KOPT-K1 (cell line): Measurements from ENCODE around the gene CAPN9.

Source experiments
- H3K27ac ChIP-seq: fragments of 200-600 bp; sonication (generic); 2 replicates; pipeline ENCODE4 v1.5.1; 2016; ENCODE audit warnings: antibody characterized with exemption, mild to moderate bottlenecking, low read depth, low read length; ENCODE audit not compliant: poor library complexity, severe bottlenecking
- H3K36me3 ChIP-seq: fragments of 200-600 bp; sonication (generic); 2 replicates; pipeline ENCODE4 v1.5.1; 2017; ENCODE audit warnings: antibody characterized with exemption, mild to moderate bottlenecking, low read length, moderate library complexity; ENCODE audit not compliant: insufficient read depth
- H3K9me3 ChIP-seq: fragments of 200-600 bp; sonication (generic); 2 replicates; pipeline ENCODE4 v1.5.1; 2017; ENCODE audit warnings: antibody characterized with exemption, low read length, mild to moderate bottlenecking; ENCODE audit not compliant: insufficient read depth, poor library complexity, severe bottlenecking

CAPN9 gene

GRCh38 chr1:230750576-230750975, 3.4 kb downstream of the CAPN9 start:
- no peaks in the 10 kb centered on the region for H3K36me3 ChIP-seq
- no peak overlapping the region for H3K27ac ChIP-seq
- no peaks in the 10 kb centered on the region for H3K9me3 ChIP-seq

- Histone ChIP-seq H3K36me3 (no peaks in the 10 kb centered on the region), H3K27ac (no peak overlapping the region), H3K9me3 (no peaks in the 10 kb centered on the region)
These were observed 3.9 kb downstream of the CAPN9 start for GRCh38 chr1:230750986-230751625.

GRCh38 chr1:230752407-230752806, 5.2 kb downstream of the CAPN9 start:
- no peak overlapping the region for H3K27ac ChIP-seq
- no peaks in the 10 kb centered on the region for H3K36me3 ChIP-seq
- no peaks in the 10 kb centered on the region for H3K9me3 ChIP-seq

- H3K27ac ChIP-seq, result peak overlapping the region; percentile 34
- no peaks in the 10 kb centered on the region for H3K9me3 ChIP-seq
- no peaks in the 10 kb centered on the region for H3K36me3 ChIP-seq
These were observed 6.0 kb downstream of the CAPN9 start for GRCh38 chr1:230753191-230753585.

GRCh38 chr1:230753586-230754251, 6.5 kb downstream of the CAPN9 start:
- H3K9me3 ChIP-seq, result no peaks in the 10 kb centered on the region
- H3K27ac ChIP-seq, result peak overlapping the region; percentile 34
- H3K36me3 ChIP-seq, result no peaks in the 10 kb centered on the region

- Histone ChIP-seq H3K27ac (no peak overlapping the region), H3K36me3 (no peaks in the 10 kb centered on the region), H3K9me3 (no peaks in the 10 kb centered on the region)
These were observed 7.6 kb downstream of the CAPN9 start for GRCh38 chr1:230754796-230755195.

- H3K9me3 ChIP-seq, result no peaks in the 10 kb centered on the region
- H3K36me3 ChIP-seq, result no peaks in the 10 kb centered on the region
- no peak overlapping the region for H3K27ac ChIP-seq
These were observed 10.9 kb downstream of the CAPN9 start for GRCh38 chr1:230757856-230758708.

- Histone ChIP-seq H3K27ac (no peak overlapping the region), H3K9me3 (no peaks in the 10 kb centered on the region), H3K36me3 (no peaks in the 10 kb centered on the region)
These were observed 11.7 kb downstream of the CAPN9 start for GRCh38 chr1:230758709-230759368.

GRCh38 chr1:230759369-230760065, 12.3 kb downstream of the CAPN9 start:
- Histone ChIP-seq H3K9me3 (no peaks in the 10 kb centered on the region), H3K27ac (no peak overlapping the region), H3K36me3 (no peaks in the 10 kb centered on the region)

GRCh38 chr1:230760360-230760827, 13.2 kb downstream of the CAPN9 start:
- Histone ChIP-seq H3K36me3 (no peaks in the 10 kb centered on the region), H3K9me3 (no peaks in the 10 kb centered on the region), H3K27ac (no peak overlapping the region)

- H3K9me3 ChIP-seq, result no peaks in the 10 kb centered on the region
- H3K36me3 ChIP-seq, result no peaks in the 10 kb centered on the region
- no peak overlapping the region for H3K27ac ChIP-seq
These were observed 14.4 kb downstream of the CAPN9 start for GRCh38 chr1:230761443-230762167.

- Histone ChIP-seq H3K27ac (no peak overlapping the region), H3K36me3 (no peaks in the 10 kb centered on the region), H3K9me3 (no peaks in the 10 kb centered on the region)
These were observed 16.9 kb downstream of the CAPN9 start for GRCh38 chr1:230763927-230764591.

GRCh38 chr1:230766318-230766717, 19.1 kb downstream of the CAPN9 start:
- H3K9me3 ChIP-seq, result no peaks in the 10 kb centered on the region
- no peaks in the 10 kb centered on the region for H3K36me3 ChIP-seq
- no peak overlapping the region for H3K27ac ChIP-seq
